ENCODE data around the gene LAPTM5.

Gene LAPTM5

DNA sequence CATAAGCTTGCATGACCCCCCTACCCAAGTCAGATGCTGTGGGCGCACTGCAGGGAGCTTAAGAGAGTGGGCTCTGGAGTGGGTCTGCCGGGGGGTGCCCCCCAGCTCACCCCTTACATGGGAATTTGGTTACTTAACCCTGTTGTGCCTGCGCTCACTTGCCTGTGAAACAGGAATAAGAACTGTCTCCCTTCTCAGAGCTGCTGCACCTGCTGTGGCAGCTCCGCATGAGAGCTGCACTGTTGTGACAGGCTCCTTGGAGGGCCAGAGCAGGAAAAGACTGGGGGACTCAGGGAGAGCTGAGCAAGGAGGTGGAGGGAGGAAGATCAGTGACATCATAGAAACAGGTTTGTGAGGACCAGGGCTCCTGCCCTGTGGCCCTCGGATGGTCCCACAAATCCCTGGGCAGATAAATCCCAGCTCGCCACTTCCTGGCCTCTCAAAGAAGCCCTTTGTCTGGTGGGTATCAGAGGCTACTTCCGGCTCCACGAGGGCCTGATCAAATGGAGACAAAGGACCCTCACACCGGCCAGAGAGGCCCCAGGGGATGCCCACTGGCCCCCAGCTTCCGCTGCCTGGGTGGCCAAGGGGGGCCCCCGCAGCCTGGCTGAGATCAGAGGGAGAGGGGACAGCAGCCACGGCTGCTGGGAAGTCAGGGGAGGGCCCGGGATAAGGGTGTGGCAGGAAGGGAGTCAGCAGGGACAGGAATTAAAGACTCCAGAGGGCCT, 28.9 kb upstream of the LAPTM5 start:
- no peak for DNase-seq

GRCh38 chr1:30785714-30786113, 28.1 kb upstream of the LAPTM5 start:
- DNase-seq, result no peak

GRCh38 chr1:30785181-30785580, 27.6 kb upstream of the LAPTM5 start:
- DNase-seq, result no peak

GRCh38 chr1:30783256-30783915, 25.8 kb upstream of the LAPTM5 start:
- DNase-seq, result no peak

DNA sequence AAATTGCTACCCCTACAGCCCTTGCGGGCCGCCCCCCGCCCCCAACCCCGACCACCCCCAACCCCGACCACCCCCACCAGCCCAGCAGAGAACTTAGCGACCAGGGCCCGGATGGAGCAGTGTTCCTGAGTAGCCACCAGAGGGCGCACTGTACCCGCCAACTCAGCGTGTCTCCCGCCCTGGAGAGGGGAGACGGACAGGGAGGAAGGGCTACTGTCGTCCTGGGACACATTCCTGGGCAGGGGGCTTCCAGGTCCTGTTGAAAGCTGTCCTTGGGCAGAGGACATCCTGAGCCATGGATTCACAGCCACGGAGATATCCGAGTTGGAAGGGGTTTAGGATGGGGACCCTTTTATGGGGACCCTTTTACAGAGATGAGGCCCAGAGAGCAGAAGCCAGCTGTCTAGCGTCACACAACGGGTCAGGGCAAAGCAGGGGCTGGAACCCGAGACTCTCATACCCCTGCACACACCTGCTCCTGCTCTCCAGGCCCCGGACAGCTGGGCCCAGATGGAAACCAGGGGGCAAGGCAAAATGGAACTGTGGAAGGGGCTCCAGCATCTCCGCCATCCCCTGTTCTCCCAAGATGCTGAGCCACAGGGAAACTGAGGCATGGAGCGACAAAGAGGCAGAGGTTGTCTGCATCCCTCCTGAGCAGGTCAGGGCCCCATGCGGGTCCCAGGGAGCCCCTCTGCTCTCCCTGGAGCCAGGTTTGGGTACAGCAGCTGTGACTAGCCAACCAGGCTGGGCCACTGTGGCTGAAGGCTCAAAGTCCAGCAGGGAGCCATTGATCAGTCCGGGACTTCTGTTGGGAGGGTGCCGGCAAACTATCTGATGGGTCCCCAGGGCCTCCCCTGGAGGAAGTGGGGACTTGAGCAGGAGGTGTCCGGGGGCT, 25.0 kb upstream of the LAPTM5 start:
- peak; percentile 67 for DNase-seq

DNA sequence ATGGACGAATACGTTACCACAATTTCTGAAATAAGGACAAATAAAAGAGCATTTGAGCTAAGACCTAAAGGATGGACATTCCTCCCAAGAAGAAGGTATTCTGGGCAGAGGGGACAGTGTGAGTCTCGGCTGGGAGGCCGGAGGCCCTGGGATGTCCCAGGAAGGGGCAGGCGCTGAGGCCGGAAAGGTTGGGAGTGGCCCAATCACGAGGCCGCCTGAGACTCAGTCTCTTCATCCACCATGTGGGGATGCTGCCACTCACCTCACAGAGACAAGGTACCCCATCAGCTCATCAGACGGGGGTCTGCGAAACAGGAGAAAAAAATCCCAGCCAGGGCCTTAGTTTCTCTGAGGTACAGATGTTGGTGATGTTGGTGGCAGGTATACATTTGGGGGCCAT, 24.3 kb upstream of the LAPTM5 start:
- no peak for DNase-seq

GRCh38 chr1:30780409-30780808, 22.8 kb upstream of the LAPTM5 start:
- DNase-seq, result no peak

GRCh38 chr1:30779294-30780071, 21.9 kb upstream of the LAPTM5 start:
- DNase-seq, result peak; percentile 75

DNA sequence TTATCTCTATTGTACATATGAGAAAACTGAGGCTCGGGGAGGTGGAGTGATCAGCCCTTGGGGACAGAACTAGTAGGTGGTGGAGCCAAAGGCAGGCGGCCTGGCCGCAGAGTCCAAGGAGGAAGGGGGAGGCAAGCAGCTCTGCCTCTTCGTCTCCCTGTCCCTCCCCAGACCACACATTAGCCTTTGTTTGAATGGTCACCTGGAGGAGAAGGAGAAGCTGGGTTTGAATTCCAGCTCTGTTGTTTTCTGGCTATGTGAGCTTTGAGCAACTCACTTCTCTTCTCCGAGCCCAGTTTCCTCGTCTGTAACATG, 21.4 kb upstream of the LAPTM5 start:
- no peak for DNase-seq

DNA sequence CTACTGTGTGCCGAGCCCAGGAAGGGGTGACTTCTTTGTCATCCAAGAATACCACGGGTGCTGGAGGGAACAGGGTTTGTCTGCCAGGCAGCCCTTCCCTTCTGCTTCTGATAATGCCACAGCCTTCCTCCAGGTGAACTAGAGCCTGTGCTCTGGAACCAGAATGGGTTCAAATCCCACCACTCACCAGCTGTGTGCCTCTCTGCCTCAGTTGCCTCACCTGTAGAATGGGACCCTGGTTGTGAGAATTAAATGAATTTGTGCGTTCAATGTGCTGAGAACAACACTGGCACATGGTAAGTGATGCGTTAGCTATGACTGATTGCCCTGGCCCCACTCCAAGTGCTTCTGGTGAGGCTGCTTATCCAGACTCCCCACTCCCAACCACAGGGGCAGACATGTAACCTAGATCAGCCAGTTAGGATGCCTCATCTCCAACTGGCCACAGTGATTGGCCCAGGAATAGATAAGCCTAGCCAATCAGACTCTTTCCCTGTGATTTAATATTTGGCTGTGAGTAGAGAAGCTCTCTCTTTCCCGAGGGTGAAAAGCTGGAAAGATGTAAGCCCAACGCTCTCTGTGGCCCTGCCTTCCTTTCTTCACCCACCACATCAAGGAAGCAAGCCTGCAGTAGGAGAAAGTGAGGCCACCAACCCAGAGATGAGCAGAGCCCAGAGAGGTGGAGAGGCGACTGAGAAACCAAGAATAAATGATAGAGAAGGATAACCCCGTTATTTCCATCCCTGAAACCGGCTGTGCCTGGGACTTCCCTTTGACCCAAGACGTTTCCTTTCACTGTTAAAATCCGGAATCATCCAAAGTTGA, 20.8 kb upstream of the LAPTM5 start:
- DNase-seq, result peak; percentile 54

- DNase-seq, result no peak
Measured at GRCh38 chr1:30777904-30778153, 20.3 kb upstream of the LAPTM5 start.

DNA sequence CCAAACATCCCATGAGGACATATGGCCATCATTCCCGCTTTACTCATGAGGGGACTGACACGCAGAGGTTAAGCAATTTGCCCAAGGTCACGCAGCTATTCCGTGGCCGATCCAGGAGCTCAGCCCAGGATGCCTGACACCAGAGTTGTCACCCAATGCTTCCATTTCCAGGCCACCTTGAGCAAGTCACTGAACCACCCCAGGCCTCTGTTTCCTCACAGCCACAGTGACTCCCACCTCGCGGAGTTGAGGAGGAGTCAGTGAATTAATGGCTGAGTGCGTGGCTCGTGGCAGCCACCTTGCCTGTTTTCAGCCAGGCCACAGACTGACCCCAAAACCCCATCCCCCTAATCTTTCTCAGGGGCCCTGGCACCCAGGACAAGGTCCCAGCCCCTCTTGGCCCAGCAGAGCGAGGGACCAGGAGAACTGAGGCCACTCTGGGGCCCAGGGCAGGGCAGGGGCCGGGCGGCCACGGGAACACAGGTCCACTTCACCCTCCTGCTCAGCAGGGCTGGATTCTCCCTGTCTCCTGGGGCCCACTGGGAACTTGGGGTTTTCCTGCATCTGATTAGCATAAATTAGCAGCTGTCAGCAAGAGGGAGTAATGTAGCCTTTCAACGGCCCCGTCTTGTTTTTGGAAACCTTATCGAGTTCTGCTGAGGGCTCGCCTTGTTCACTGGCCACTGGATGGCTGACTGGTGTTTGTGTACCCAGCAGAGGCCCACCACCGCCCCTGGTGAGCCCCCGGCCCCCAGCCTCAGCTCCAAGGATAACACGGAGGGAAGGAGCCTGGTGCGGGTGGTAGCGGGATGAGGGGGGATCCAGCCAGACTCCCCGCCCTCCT, 19.7 kb upstream of the LAPTM5 start:
- no peak for DNase-seq

DNA sequence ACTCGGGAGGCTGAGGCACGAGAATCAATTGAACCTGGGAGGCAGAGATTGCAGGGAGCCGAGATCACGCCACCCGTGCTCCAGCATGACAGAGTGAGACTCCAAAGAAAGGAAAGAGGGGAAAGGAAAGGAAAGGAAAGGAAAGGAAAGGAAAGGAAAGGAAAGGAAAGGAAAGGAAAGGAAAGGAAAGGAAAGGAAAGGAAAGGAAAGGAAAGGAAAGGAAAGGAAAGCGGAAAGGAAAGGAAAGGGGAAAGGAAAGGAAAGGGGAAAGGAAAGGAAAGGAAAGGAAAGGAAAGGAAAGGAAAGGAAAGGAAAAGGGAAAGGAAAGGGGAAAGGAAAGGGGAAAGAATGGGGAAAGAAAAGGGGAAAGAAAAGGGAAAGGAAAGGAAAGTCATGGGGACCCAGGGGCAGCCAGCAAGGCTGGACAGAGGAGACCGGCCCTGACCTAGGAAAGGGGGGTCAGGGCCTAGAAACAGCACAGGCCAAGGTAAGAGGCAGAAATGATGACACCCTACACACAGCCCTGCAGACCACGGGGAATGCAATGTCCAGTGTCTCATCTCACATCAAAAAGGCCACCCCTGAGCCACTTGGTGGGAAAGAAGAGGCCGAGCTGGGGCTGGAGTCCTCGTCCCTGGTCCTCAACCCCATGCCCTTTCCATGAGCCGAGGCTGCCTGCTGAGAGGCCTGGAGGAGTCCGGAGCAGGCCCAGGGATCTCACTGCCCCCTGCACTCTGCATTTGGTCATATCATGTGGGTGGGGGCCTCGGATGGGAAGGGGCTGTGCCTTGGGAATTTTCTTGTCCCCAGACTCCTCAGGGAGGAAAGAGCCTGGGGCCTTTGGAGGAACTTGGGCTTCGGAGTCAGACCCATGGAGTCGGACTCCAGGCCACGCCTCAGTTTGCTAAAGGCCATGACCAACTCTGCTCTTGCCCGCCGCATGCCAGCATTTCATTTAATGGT, 18.8 kb upstream of the LAPTM5 start:
- DNase-seq, result no peak

- DNase-seq, result no peak
Measured at GRCh38 chr1:30775433-30775975, 17.9 kb upstream of the LAPTM5 start.

DNA sequence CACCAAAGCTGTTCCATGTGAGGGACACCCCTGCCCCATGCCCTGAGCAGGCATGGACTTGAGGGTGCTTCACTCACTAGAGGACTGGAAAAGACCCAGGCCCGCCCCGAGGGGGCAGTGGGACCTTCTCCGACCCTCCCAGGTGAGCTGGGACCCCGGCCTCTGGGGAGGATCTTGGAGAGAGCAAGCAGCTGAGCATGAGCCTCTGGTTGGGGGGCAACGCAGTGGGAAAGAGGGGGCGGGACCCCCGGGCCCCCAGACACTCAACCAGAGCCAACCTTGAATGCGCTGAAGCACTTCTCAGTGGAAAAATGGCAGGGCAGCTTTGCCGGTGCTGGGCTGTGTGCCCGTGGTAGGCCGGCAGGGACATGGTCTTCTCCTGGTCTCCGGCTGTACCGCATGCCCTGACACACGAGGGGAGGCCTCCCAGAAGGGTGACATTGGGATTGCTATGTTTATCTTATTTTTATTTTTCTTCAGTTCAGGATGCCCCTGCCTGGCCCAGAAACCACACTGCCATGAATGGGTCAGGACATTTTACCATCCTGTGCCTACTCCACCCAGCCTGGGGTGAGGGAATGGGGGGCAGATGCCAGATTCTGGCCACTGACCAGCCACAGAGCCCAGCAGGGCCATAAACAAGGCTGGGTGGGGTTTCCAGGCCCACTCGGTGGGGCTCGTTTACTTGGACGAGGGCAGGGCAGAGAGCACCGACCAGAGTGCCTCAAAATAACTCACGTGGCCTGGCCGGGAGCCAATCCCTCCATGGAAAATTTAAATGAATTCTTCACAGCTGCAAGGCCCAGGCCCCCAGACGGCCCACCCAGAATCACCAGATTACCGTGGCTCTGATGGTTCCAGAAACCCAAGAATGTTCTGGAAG, 17.2 kb upstream of the LAPTM5 start:
- DNase-seq, result no peak

DNA sequence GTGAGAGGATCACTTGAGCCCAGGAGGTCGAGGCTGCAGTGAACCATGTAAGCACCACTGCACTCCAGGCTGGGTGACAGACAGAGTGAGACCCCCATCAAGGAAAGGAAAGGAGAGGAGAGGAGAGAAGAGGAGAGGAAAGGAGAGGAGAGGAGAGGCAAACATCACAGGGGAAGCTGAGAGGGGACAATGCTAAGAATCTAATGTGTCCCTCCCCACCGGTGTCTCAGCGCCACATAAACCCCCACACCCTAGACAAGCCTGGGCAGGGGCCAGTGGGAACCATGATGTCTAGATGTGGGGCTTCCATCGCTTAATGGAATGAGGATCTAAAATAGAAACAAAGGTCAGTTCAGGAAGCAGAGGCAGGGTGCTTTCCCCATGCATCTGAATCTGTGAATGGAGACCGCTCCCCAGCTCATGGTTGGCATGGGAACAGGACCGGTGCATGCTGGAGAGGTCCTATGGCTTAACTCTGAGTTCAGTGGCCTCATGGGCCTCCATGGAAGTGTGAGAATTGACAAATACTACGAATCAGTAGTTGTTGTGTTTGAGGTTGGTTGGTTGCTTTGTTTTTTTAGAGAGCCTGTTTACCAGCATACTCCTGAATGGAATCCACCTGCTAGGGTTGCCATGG, 16.3 kb upstream of the LAPTM5 start:
- no peak for DNase-seq

DNA sequence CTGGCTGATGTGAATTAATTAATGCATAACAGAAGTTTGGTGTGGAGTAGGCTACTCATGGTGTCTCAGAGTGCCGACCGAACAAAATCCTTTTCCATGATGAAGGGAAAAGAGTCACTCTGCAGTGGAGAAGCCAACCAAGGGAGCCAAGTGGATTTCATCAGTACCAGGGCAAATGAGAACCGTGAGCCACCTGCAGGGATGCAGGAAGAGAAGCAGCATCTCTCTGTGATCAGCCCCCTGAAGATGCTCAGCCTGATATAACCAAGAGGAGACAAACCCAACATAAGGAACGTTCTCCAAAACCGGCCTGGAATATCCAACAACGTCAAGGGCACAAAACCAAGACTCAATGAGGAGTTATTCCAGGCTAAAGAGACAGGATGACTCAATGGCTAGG, 13.4 kb upstream of the LAPTM5 start:
- DNase-seq, result no peak

DNA sequence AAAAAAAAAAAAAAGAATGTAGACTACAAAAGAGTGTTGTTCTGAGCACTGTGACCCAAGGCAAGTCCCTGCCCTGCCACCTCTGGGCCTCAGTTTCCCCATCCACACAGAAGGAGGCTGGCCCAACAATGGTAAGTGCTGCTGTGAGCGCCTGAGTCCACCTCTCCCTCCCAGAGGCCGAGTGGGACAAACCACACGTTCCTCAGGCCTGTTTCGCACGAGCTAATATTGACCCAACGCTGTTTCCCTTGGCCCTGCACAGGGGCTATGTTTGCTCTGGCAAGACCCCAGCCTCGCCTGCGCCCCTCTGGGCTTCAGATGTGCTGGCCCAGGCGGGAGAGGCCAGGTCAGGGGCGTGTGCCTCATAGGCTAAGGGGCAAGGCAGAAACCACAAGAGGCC, 12.6 kb upstream of the LAPTM5 start:
- peak; percentile 7 for DNase-seq

Measured in NCI-H1092 (cell line).